ACC112 (cell line): Measurements from ENCODE around the gene NDUFAF8.

ENCODE experiments used
- H2AFZ ChIP-seq: fragments of 200-600 bp; sonication (generic); one replicate; pipeline ENCODE4 v1.6.0; 2017; ENCODE audit warnings: antibody characterized with exemption, low read length; ENCODE audit not compliant: unreplicated experiment
- H3K27ac ChIP-seq: fragments of 200-600 bp; sonication (generic); 2 replicates; pipeline ENCODE4 v1.5.1; 2014; ENCODE audit warnings: low read depth, mild to moderate bottlenecking, antibody characterized with exemption, low read length, moderate library complexity
- H3K27me3 ChIP-seq: fragments of 200-600 bp; sonication (generic); 2 replicates; pipeline ENCODE4 v1.6.1; 2014; ENCODE audit warnings: mild to moderate bottlenecking, antibody characterized with exemption, low read length, moderate library complexity, mixed read lengths; ENCODE audit not compliant: insufficient read depth
- H3K36me3 ChIP-seq: fragments of 200-600 bp; sonication (generic); 2 replicates; pipeline ENCODE4 v1.6.1; 2016; ENCODE audit warnings: mild to moderate bottlenecking, antibody characterized with exemption, low read length, moderate library complexity, mixed read lengths; ENCODE audit not compliant: insufficient read depth
- H3K4me1 ChIP-seq: fragments of 200-600 bp; sonication (generic); one replicate; pipeline ENCODE4 v1.6.1; 2016; ENCODE audit warnings: low read length, mixed read lengths; ENCODE audit not compliant: insufficient read depth, unreplicated experiment, control insufficient read depth
- H3K4me3 ChIP-seq: fragments of 200-600 bp; sonication (generic); 2 replicates; pipeline ENCODE4 v1.5.1; 2014; ENCODE audit warnings: mild to moderate bottlenecking, low read depth, low read length
- H3K79me2 ChIP-seq: fragments of 200-600 bp; sonication (generic); one replicate; pipeline ENCODE4 v1.6.0; 2016; ENCODE audit warnings: low read length; ENCODE audit not compliant: control insufficient read depth, unreplicated experiment, insufficient read depth

The NDUFAF8 gene

DNA sequence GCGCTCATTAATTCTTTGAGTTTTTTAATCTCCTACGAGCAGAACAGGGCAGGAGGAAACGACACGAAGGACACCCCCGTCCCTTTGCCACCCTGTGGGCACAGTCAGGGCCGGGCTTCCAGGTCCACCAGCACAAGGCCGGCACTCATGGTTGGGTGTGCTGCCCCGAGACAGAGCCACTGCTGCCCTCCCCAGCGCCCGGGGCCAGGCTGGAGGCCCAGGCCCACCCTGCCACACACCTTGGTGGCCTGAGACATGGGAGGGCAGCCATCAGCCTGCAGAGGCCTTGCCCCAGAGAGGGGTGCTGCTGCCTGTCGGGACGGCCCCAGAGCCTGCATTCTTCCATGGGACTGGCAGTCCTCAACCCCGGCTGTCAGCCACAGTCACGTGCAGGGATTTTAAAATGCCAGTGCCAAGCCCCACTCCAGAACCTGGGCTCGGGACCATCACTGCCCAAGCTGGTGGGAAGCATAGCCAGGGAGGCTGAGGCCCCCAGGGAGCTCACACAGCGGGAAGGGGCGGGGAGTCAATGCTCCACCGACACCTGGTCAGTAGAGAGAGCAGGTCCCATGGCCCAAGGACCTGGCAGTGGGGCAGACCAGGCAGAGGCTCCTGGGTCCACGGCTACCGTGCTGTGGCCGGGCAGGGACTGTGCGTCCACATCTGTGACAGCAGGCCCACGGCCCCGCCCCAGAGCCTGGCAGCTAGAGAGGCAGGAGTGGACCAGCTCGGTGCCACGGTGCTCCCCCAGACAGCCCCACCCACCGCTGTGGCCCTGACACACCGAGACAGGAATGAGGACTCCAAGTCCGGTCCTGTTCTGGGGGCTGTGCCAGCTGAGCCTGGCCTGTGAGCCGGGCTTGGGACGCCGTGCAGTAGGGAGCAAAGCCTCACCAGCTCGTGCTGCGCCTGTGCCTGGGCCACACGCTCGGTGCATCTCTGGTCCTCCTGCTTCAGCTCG, 43.9 kb upstream of the NDUFAF8 start:
- no peaks in the 10 kb centered on the region for H3K36me3 ChIP-seq
- no peak overlapping the region for H3K4me3 ChIP-seq
- no peaks in the 10 kb centered on the region for H3K27me3 ChIP-seq
- no peaks in the 10 kb centered on the region for H3K79me2 ChIP-seq
- no peak overlapping the region for H3K27ac ChIP-seq
- no peak overlapping the region for H2AFZ ChIP-seq
- no peaks in the 10 kb centered on the region for H3K4me1 ChIP-seq

- no peaks in the 10 kb centered on the region for H3K36me3 ChIP-seq
- H3K27me3 ChIP-seq, result no peaks in the 10 kb centered on the region
- H3K27ac ChIP-seq, result no peak overlapping the region
- H3K4me1 ChIP-seq, result no peaks in the 10 kb centered on the region
- no peak overlapping the region for H2AFZ ChIP-seq
- H3K4me3 ChIP-seq, result no peak overlapping the region
- H3K79me2 ChIP-seq, result no peaks in the 10 kb centered on the region
These were observed 43.1 kb upstream of the NDUFAF8 start for GRCh38 chr17:81195941-81196495.

DNA sequence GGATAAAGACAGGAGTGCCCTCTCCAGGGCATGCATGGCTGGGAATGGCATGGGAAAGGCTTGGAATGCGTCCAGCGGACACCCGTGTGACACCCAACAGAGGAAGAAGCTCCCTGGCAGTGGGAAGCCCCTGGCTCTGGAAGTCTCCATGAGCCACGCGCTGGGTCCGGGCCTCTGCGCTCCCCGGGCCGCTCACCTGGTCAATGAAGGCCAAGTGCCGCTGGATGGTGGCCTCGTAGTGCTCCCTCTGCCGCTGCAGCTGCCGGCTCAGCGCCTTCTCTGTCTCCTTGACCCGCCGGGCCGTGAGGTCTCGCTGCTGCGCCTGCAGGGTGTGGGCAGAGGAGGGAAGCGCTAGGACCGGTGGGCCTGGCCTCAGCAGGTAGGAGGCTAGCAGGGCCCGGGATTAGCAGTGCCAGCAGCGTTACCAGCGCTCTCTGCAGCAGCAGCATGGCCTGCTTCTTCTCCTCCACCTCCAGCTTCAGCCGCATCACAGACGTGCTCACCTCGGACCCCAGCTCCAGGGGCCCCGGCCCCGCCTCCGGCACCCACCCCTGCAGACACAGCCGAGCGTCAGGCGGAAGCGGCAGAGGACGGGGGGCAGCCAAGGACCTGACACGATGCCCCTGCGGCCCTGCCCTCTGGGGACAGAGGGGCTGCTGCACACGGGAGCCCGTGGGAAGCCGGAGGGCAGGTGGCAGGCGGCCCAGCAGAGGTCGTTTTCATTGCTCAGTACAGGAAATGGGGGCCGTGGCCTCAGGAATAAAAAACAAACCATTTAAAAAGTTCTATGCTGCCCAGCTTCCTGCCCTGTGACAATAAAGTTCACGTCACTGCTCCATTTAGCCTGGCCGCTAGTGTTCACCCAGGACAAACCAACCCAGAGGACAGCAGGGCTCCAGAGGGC, 42.4 kb upstream of the NDUFAF8 start:
- H3K27me3 ChIP-seq, result no peaks in the 10 kb centered on the region
- no peak overlapping the region for H2AFZ ChIP-seq
- H3K79me2 ChIP-seq, result no peaks in the 10 kb centered on the region
- no peak overlapping the region for H3K27ac ChIP-seq
- no peaks in the 10 kb centered on the region for H3K36me3 ChIP-seq
- no peaks in the 10 kb centered on the region for H3K4me1 ChIP-seq
- no peak overlapping the region for H3K4me3 ChIP-seq

DNA sequence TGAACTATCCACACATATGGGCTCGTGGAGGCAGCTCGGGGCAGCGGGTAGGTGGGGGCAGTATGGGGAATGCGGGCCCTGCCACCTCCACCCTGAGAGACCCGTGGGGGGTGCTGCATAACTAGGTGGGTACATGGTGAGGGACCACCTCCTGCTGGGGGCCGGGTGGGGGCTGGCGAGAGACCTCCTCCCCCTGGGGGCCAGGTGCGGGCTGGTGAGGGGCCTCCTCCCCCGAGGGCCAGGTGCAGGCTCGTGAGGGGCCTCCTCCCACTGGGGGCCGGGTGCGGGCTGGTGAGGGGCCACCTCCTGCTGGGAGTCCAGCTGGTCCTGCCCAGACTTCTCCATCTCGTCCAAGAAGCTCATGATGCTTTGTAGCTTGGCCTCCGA, 41.7 kb upstream of the NDUFAF8 start:
- Histone ChIP-seq H3K79me2 (no peaks in the 10 kb centered on the region), H2AFZ (no peak overlapping the region), H3K27me3 (no peaks in the 10 kb centered on the region), H3K4me3 (no peak overlapping the region), H3K27ac (no peak overlapping the region), H3K36me3 (no peaks in the 10 kb centered on the region), H3K4me1 (no peaks in the 10 kb centered on the region)

- Histone ChIP-seq H2AFZ (no peak overlapping the region), H3K36me3 (no peaks in the 10 kb centered on the region), H3K27me3 (no peaks in the 10 kb centered on the region), H3K4me1 (no peaks in the 10 kb centered on the region), H3K79me2 (no peaks in the 10 kb centered on the region), H3K27ac (no peak overlapping the region), H3K4me3 (no peak overlapping the region)
These were observed 41.2 kb upstream of the NDUFAF8 start for GRCh38 chr17:81197831-81198490.

GRCh38 chr17:81198826-81199481, 40.2 kb upstream of the NDUFAF8 start:
- no peaks in the 10 kb centered on the region for H3K79me2 ChIP-seq
- H3K27me3 ChIP-seq, result no peaks in the 10 kb centered on the region
- H2AFZ ChIP-seq, result no peak overlapping the region
- H3K27ac ChIP-seq, result no peak overlapping the region
- no peaks in the 10 kb centered on the region for H3K36me3 ChIP-seq
- no peak overlapping the region for H3K4me3 ChIP-seq
- no peaks in the 10 kb centered on the region for H3K4me1 ChIP-seq

- Histone ChIP-seq H3K27me3 (no peaks in the 10 kb centered on the region), H3K79me2 (no peaks in the 10 kb centered on the region), H2AFZ (no peak overlapping the region), H3K36me3 (no peaks in the 10 kb centered on the region), H3K4me1 (no peaks in the 10 kb centered on the region), H3K4me3 (no peak overlapping the region), H3K27ac (no peak overlapping the region)
These were observed 39.7 kb upstream of the NDUFAF8 start for GRCh38 chr17:81199482-81199830.

GRCh38 chr17:81200201-81200600, 38.9 kb upstream of the NDUFAF8 start:
- H3K4me3 ChIP-seq, result no peak overlapping the region
- no peaks in the 10 kb centered on the region for H3K27me3 ChIP-seq
- no peak overlapping the region for H3K27ac ChIP-seq
- no peaks in the 10 kb centered on the region for H3K4me1 ChIP-seq
- H3K79me2 ChIP-seq, result no peaks in the 10 kb centered on the region
- H2AFZ ChIP-seq, result no peak overlapping the region
- no peaks in the 10 kb centered on the region for H3K36me3 ChIP-seq

GRCh38 chr17:81200695-81201580, 38.2 kb upstream of the NDUFAF8 start:
- Histone ChIP-seq H3K4me3 (no peak overlapping the region), H3K27me3 (no peaks in the 10 kb centered on the region), H3K79me2 (no peaks in the 10 kb centered on the region), H3K36me3 (no peaks in the 10 kb centered on the region), H2AFZ (no peak overlapping the region), H3K27ac (no peak overlapping the region), H3K4me1 (no peaks in the 10 kb centered on the region)
